Esophagus muscularis mucosa (tissue), 4 donors: ENCODE results near the gene NOP56. TPM values are rescaled to one million over a fixed set of nuclear protein-coding genes. Genes with fewer than 3 reads are reported as not detected.

ENCODE experiments used
- DNase-seq: peaks from one replicate; pipeline ENCODE4 v3.0.0-alpha.2; 2017; ENCODE audit errors: extremely low spot score
- H3K27ac ChIP-seq, 4 donors: fragments of 200-600 bp; sonication (generic); replicated peaks in 1 of 4; 1 replicate in 3 of 4; 2 replicates in 1 of 4; pipeline ENCODE4 v1.5.1; 2016 to 2019; ENCODE audit warnings: mild to moderate bottlenecking in 1 of 4
- H3K27me3 ChIP-seq, 4 donors: fragments of 200-600 bp; sonication (generic); one replicate each; pipeline versions ENCODE4 v1.5.1 to v1.6.0; 2016 to 2019
- H3K36me3 ChIP-seq, 4 donors: fragments of 200-600 bp; sonication (generic); one replicate each; pipeline ENCODE4 v1.5.1; 2016 to 2019
- H3K4me1 ChIP-seq, 4 donors: fragments of 200-600 bp; sonication (generic); one replicate each; pipeline ENCODE4 v1.5.1; 2016 to 2019
- H3K4me3 ChIP-seq, 4 donors: fragments of 200-600 bp; sonication (generic); 1 replicate in 2 of 4; 2 replicates in 2 of 4; pipeline ENCODE4 v1.5.1; 2016 to 2019; ENCODE audit warnings: mild to moderate bottlenecking in 4 of 4, moderate library complexity in 1 of 4
- H3K9me3 ChIP-seq, 4 donors: fragments of 200-600 bp; sonication (generic); 1 replicate in 3 of 4; 2 replicates in 1 of 4; pipeline ENCODE4 v1.5.1; 2016 to 2019
- EP300 ChIP-seq: sonication (generic); formaldehyde crosslinking; IDR thresholded peaks from one replicate; pipeline ENCODE4 v1.6.1; 2017; ENCODE audit warnings: antibody characterized with exemption
- POLR2A ChIP-seq: fragments of 450-650 bp; IDR thresholded peaks from one replicate; pipeline ENCODE4 v1.6.1; 2017; ENCODE audit warnings: antibody characterized with exemption, moderate library complexity, mild to moderate bottlenecking, low read depth
- POLR2AphosphoS5 ChIP-seq, 2 donors: sonication (generic); formaldehyde crosslinking; IDR thresholded peaks; one replicate each; pipeline ENCODE4 v1.6.1; 2017; ENCODE audit warnings: antibody characterized with exemption in 2 of 2
- WGBS: methylation state at CpG from one replicate; pipeline ENCODE4 v1.1.5; 2018; 5-methylcytosine and 5-hydroxymethylcytosine counted together
- intact Hi-C: fragments of 100-400 bp; cut with DNase I; formaldehyde crosslinking; loops from one replicate; pipeline ENCODE4 v1.15.1; 2023
- total RNA-seq, 4 donors: library from RNA; depleted of rRNA; stranded (reverse); fragments of >200 nt; gene quantifications; one replicate each; pipeline versions ENCODE4 v1.1.0 to v1.2.1, GENCODE V29; 2016
- TF ChIP-seq, protein P1 (sequence below), 3 experiments: fragments of 200-600 bp in 2 of 3; fragments of 450-650 bp in 1 of 3; sonication (generic) in 2 of 3; IDR thresholded peaks; one replicate each; pipeline ENCODE4 v1.5.1; 2017 to 2019; ENCODE audit warnings: antibody characterized with exemption in 3 of 3, mild to moderate bottlenecking in 2 of 3, moderate library complexity in 1 of 3

Gene NOP56
- total RNA-seq, 4 donors from 2014 or later = 31.6 to 96.4 (median 62.8) TPM

DNA sequence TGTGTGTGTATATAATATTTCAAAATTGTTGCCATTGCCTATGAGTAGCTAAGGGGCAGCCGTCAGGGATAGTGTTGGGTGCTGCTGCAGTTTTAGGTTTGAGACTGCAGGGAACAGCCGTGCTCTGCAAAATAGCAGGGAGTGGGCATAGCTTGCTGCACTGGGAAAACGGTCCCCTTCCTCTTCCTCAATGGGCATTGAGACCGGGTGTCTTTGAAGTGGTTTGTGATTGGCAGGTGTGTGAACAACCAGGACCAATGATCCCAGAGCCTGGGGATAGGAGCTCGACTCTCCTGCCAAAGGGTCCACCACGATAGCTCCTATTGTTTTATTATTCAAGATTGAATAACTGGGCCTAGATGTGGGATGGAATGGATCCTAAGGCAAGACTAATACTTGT, 35.1 kb downstream of the NOP56 start:
- 61% methylated on average over 6 of the region's 6 CpGs for WGBS
- Histone ChIP-seq H3K4me3 (no peak overlapping the region), H3K36me3 (peaks cover 0 to 4% (median 0%) of the 10 kb centered on the region in 4 donors), H3K27me3 (peaks cover 0 to 8% (median 0%) of the 10 kb centered on the region in 4 donors), H3K9me3 (no peaks in the 10 kb centered on the region), H3K4me1 (peaks cover 0 to 15% (median 15%) of the 10 kb centered on the region in 4 donors), H3K27ac (no peak overlapping the region)
- no peak for DNase-seq
- TF ChIP-seq, protein P1, sequence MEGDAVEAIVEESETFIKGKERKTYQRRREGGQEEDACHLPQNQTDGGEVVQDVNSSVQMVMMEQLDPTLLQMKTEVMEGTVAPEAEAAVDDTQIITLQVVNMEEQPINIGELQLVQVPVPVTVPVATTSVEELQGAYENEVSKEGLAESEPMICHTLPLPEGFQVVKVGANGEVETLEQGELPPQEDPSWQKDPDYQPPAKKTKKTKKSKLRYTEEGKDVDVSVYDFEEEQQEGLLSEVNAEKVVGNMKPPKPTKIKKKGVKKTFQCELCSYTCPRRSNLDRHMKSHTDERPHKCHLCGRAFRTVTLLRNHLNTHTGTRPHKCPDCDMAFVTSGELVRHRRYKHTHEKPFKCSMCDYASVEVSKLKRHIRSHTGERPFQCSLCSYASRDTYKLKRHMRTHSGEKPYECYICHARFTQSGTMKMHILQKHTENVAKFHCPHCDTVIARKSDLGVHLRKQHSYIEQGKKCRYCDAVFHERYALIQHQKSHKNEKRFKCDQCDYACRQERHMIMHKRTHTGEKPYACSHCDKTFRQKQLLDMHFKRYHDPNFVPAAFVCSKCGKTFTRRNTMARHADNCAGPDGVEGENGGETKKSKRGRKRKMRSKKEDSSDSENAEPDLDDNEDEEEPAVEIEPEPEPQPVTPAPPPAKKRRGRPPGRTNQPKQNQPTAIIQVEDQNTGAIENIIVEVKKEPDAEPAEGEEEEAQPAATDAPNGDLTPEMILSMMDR (IDR thresholded peaks at IDR 0.05) = no peak
- intact Hi-C loops = no loop called here

DNA sequence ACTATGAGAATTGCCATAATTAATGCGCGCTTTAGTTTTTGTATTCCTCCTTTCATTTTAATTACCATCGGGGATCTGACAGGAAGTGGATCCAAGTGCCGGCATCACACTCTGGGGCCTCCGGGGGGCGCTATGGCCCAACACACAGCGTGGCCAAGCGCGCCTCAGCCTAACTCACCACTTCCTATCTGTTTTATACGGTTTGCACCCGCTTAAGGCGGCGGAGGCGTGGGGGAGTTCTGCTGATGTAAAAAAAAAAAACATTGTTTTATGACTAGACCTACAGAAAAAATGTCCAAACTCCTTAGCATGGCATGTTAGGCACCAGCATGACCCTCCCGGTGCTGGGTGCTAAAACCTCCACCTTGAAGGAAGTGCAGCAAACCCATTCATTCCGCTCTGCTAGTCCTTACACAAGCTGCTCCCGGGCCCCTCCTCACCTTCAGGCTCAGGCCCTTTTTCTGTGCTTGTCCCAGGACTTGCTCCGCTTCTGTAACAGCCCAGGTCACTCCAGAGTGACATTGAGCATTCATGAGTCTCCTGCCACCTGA, 35.7 kb downstream of the NOP56 start:
- Histone ChIP-seq H3K36me3 (peaks cover 0 to 4% (median 0%) of the 10 kb centered on the region in 4 donors), H3K27me3 (peaks cover 0 to 8% (median 0%) of the 10 kb centered on the region in 4 donors), H3K4me3 (no peak overlapping the region), H3K27ac (no peak overlapping the region), H3K4me1 (peaks cover 0 to 15% (median 15%) of the 10 kb centered on the region in 4 donors), H3K9me3 (no peaks in the 10 kb centered on the region)
- DNase-seq = no peak
- intact Hi-C loops = no loop called here
- TF ChIP-seq, protein P1 (IDR thresholded peaks at IDR 0.05) = peak; percentile 31 to 56 (median 39)
- peak in 1 of 2 donors; percentile 10 for TF ChIP-seq POLR2AphosphoS5 (IDR thresholded peaks at IDR 0.05)
- no peak for TF ChIP-seq EP300
- no peak for TF ChIP-seq POLR2A
- 30% methylated on average over 18 of the region's 18 CpGs for WGBS

DNA sequence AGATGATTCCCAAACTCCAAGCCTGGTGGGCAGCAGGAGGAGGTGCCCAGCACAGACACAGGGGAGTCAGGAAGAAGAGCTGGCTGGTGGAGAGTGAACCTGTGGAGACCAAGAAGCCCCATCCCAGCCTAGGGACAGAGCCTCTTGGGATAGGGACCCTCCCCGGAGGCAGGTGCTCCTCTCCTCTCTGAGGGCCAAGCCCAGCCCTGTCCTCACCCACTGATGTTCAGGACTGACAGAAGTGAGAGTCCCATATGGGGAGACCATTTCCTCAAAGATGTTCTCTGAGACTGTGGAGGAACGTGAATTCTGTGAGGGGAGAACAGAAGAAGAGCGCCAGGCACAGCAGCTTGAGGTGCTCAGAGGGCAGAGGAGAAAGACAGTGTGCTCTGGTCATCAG, 37.8 kb downstream of the NOP56 start:
- WGBS = 94% methylated on average over 2 of the region's 3 CpGs
- no peaks in the 10 kb centered on the region for H3K9me3 ChIP-seq
- peaks cover 0 to 15% (median 0%) of the 10 kb centered on the region in 4 donors for H3K27me3 ChIP-seq
- peaks cover 8 to 31% (median 29%) of the 10 kb centered on the region in 4 donors for H3K4me1 ChIP-seq
- no peak overlapping the region for H3K27ac ChIP-seq
- intact Hi-C loops = loop anchor here (5.0 to 10.0 kb wide), 2 partner anchors 62 to 155 kb away; partner anchors contain the start of genes PCED1A and VPS16
- DNase-seq = no peak
- no peak overlapping the region for H3K4me3 ChIP-seq
- TF ChIP-seq, protein P1 (IDR thresholded peaks at IDR 0.05) = no peak
- TF ChIP-seq POLR2A (no peak), EP300 (no peak), POLR2AphosphoS5 (IDR thresholded peaks at IDR 0.05) (no peak)
- peaks cover 0 to 4% (median 0%) of the 10 kb centered on the region in 4 donors for H3K36me3 ChIP-seq

DNA sequence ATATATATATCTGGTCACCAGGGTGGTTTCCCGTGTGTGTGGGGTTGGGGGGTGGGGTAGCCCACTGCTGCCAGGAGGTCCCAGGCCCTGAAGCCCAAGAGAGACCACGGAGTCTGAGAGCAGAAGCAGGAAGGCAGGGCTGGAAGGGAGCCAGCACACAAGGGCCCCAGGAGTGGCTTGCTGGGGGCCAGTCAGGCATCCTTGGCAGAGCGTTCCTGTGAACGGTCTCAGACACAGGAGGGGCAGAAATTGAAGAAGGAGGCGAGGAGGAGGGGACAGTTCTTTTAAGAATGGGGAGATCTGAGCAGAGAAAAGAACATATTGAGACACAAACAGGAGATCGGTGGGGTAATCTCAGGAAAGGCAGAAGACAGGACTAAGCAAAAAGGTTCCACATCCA, 38.3 kb downstream of the NOP56 start:
- Histone ChIP-seq H3K9me3 (no peaks in the 10 kb centered on the region), H3K36me3 (peaks cover 0 to 4% (median 0%) of the 10 kb centered on the region in 4 donors), H3K27me3 (peaks cover 0 to 12% (median 0%) of the 10 kb centered on the region in 4 donors), H3K4me3 (no peak overlapping the region), H3K4me1 (peaks cover 8 to 31% (median 29%) of the 10 kb centered on the region in 4 donors), H3K27ac (peak overlapping the region in 1 of 4 donors; percentile 95)
- intact Hi-C loops = loop anchor here (5.0 to 10.0 kb wide), 2 partner anchors 62 to 154 kb away; partner anchors contain the start of genes PCED1A and VPS16
- TF ChIP-seq POLR2AphosphoS5 (IDR thresholded peaks at IDR 0.05) (no peak), POLR2A (no peak), EP300 (no peak)
- TF ChIP-seq, protein P1 (IDR thresholded peaks at IDR 0.05) = no peak
- WGBS = 73% methylated on average over 6 of the region's 6 CpGs
- DNase-seq = no peak
